Fibroblast of skin of right biceps (primary cell): ENCODE results near the gene TMEM86B.
"Not testable (repeated sequence)": the region's sequence is repeated elsewhere in the genome, so short reads cannot be mapped to it uniquely, and the experiment has no call there.

Experiments
- DNase-seq: peaks from one replicate; pipeline ENCODE4 v3.0.0-alpha.2; 2013

The TMEM86B gene

GRCh38 chr19:55212447-55212846, 16.1 kb downstream of the TMEM86B start:
- no peak for DNase-seq

- peak; percentile 96 for DNase-seq
Measured at GRCh38 chr19:55209693-55210472, 18.7 kb downstream of the TMEM86B start.

- no peak for DNase-seq
Measured at GRCh38 chr19:55208880-55209692, 19.5 kb downstream of the TMEM86B start, which contains the start of gene PTPRH. Gene PTPRH (minus strand): TSS chr19:55209501. CDS start chr19:55209433, 68 bp downstream.

GRCh38 chr19:55206664-55207500, 21.7 kb downstream of the TMEM86B start:
- DNase-seq, result peak; percentile 90

GRCh38 chr19:55202199-55202598, 26.4 kb downstream of the TMEM86B start:
- DNase-seq, result not testable (repeated sequence)

GRCh38 chr19:55199620-55200204, 28.9 kb downstream of the TMEM86B start:
- DNase-seq, result no peak

GRCh38 chr19:55198651-55199050, 29.9 kb downstream of the TMEM86B start:
- DNase-seq, result no peak

- DNase-seq, result no peak
Measured at GRCh38 chr19:55197528-55197927, 31.0 kb downstream of the TMEM86B start.

GRCh38 chr19:55196803-55197202, 31.8 kb downstream of the TMEM86B start:
- no peak for DNase-seq

- no peak for DNase-seq
Measured at GRCh38 chr19:55193481-55193880, 35.1 kb downstream of the TMEM86B start.

GRCh38 chr19:55189403-55189835, 39.1 kb downstream of the TMEM86B start:
- DNase-seq, result peak; percentile 87

- DNase-seq, result no peak
Measured at GRCh38 chr19:55188625-55189024, 39.9 kb downstream of the TMEM86B start.

GRCh38 chr19:55186080-55186479, 42.5 kb downstream of the TMEM86B start:
- no peak for DNase-seq

- no peak for DNase-seq
Measured at GRCh38 chr19:55181740-55182139, 46.8 kb downstream of the TMEM86B start.

GRCh38 chr19:55179606-55180484, 48.7 kb downstream of the TMEM86B start, which contains the start of gene SYT5:
Gene SYT5 (minus strand): TSS chr19:55180289. CDS start chr19:55179041, 1,248 bp downstream.
- no peak for DNase-seq

GRCh38 chr19:55178781-55179599, 49.6 kb downstream of the TMEM86B start:
- peak; percentile 82 for DNase-seq
